ENCODE data around the gene CYB5A. TPM values are rescaled to one million over a fixed set of nuclear protein-coding genes. Genes with fewer than 3 reads are reported as not detected.
A peak's percentile ranks its signal among the peaks of the same experiment; 100 is the strongest.

Gene CYB5A
- polyA plus RNA-seq, 1 of the 3 experiments (the other 2 are of a cell fraction): 42.1 TPM

- no peak overlapping the region for H3K4me3 ChIP-seq (ENCODE audit: low read depth in 2 of 2, low read length in 1 of 2)
- WGBS (ENCODE audit: low lambda C conversion rate): 42% methylated on average over 2 of the region's 2 CpGs
- H3K9ac ChIP-seq: no peak overlapping the region
- H3K4me1 ChIP-seq (ENCODE audit: control insufficient read depth in 1 of 2, insufficient read depth in 2 of 2, low read depth in 1 of 2, low read length in 1 of 2): no peaks in the 10 kb centered on the region
- no peak for TF ChIP-seq RAD21 (IDR thresholded peaks at IDR 0.05; ENCODE audit: low read length)
- no peak for TF ChIP-seq NFIC (IDR thresholded peaks at IDR 0.05; ENCODE audit: borderline replicate concordance)
- no peak for TF ChIP-seq TEAD4 (IDR thresholded peaks at IDR 0.05; ENCODE audit: borderline replicate concordance, insufficient read depth)
- TF ChIP-seq, protein P1, sequence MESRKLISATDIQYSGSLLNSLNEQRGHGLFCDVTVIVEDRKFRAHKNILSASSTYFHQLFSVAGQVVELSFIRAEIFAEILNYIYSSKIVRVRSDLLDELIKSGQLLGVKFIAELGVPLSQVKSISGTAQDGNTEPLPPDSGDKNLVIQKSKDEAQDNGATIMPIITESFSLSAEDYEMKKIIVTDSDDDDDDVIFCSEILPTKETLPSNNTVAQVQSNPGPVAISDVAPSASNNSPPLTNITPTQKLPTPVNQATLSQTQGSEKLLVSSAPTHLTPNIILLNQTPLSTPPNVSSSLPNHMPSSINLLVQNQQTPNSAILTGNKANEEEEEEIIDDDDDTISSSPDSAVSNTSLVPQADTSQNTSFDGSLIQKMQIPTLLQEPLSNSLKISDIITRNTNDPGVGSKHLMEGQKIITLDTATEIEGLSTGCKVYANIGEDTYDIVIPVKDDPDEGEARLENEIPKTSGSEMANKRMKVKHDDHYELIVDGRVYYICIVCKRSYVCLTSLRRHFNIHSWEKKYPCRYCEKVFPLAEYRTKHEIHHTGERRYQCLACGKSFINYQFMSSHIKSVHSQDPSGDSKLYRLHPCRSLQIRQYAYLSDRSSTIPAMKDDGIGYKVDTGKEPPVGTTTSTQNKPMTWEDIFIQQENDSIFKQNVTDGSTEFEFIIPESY (IDR thresholded peaks at IDR 0.05; ENCODE audit: borderline replicate concordance, low read depth): no peak
- H3K9me2 ChIP-seq: no peaks in the 10 kb centered on the region
- no peaks in the 10 kb centered on the region for H3K27me3 ChIP-seq (ENCODE audit: insufficient read depth)
- H3F3A ChIP-seq (replicated peaks; ENCODE audit: insufficient read depth): no peaks in the 10 kb centered on the region
- no peaks in the 10 kb centered on the region for H3K9me3 ChIP-seq
- no peaks in the 10 kb centered on the region for H3K79me2 ChIP-seq (ENCODE audit: insufficient read depth)
- H3K36me3 ChIP-seq (replicated peaks in 1 of 2; ENCODE audit: control insufficient read depth in 1 of 2, insufficient read depth in 2 of 2, low read length in 1 of 2): no peaks in the 10 kb centered on the region
- no peak for DNase-seq
- ChIA-PET CTCF (interaction anchor here (1.0 kb wide), 1 partner anchor 16 kb away, joined by 3 read pairs; no protein-coding TSS in a partner anchor), POLR2A (no interaction called here)
- H2AFZ ChIP-seq (ENCODE audit: low read depth): no peak overlapping the region
- H4K20me1 ChIP-seq (ENCODE audit: insufficient read depth): no peaks in the 10 kb centered on the region
- no peak overlapping the region for H3K27ac ChIP-seq (ENCODE audit: low read depth in 2 of 2, low read length in 1 of 2)
- no peak overlapping the region for H3K4me2 ChIP-seq
These were observed 34.5 kb upstream of the CYB5A start for GRCh38 chr18:74326231-74326630.

DNA sequence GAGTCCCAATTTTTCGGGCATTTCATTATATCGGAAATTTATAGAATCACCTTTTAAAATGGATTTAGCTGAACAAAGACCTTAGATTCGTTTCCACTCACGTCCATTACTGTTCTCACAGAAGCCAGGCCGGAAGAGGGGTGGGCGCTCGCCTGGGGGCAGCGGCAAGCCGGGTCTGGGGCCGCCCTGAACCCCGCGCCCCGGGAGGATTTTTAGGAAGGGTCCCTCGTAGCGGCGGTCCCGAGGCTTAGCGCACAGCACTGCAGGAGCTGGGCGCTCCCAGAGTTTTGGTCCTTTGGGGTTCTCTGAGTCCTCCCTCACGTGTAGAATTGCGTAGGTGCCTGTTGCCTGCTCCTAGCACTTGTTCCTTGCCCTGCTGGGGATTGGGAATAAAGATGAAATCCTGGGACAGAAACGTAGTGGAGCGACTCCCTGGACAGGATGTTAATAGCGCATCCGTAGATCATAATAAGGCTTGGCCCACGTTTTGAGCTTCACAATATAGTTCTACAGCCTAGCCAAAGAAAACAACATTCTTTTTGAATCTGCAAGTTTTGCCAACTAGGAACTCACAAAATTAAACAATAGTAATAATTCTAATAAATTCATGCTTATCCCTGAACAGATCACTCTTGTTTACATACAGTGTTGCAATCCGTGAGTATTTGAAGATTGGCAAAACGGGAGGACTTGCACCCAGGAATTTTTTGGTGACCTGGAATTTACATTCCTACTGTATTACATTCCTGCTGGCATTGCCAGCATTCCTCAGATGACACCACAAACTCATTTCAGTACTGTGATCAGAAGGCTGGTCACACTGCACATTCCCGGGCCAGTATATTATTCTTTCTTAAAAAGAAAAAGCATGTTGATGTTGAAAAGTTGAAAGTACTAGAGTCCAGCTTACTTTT is 24.8 kb upstream of the CYB5A start:
- H3K9me2 ChIP-seq: no peaks in the 10 kb centered on the region
- no peaks in the 10 kb centered on the region for H3K4me1 ChIP-seq (ENCODE audit: control insufficient read depth in 1 of 2, insufficient read depth in 2 of 2, low read depth in 1 of 2, low read length in 1 of 2)
- no peaks in the 10 kb centered on the region for H4K20me1 ChIP-seq (ENCODE audit: insufficient read depth)
- H3K9ac ChIP-seq: no peak overlapping the region
- ChIA-PET POLR2A (no interaction called here), CTCF (interaction anchor here (0.7 to 2.5 kb wide), 2 partner anchors 26 to 159 kb away, joined by 3 to 7 read pairs; no protein-coding TSS in a partner anchor)
- WGBS (ENCODE audit: low lambda C conversion rate): 31% methylated on average over 19 of the region's 29 CpGs
- H3K9me3 ChIP-seq: no peaks in the 10 kb centered on the region
- TF ChIP-seq MEF2A (IDR thresholded peaks at IDR 0.05; ENCODE audit: borderline replicate concordance, low read depth) (no peak), JUND (IDR thresholded peaks at IDR 0.05) (no peak), TEAD4 (IDR thresholded peaks at IDR 0.05; ENCODE audit: borderline replicate concordance, insufficient read depth) (peak; percentile 18; the same call in 1 of the 2 replicates), SMC3 (IDR thresholded peaks at IDR 0.05; ENCODE audit: low read depth, low read length) (no peak)
- H3K27ac ChIP-seq (ENCODE audit: low read depth in 2 of 2, low read length in 1 of 2): no peak overlapping the region
- peaks cover 23% of the 10 kb centered on the region; the same call in 1 of the 2 replicates for H3K27me3 ChIP-seq (ENCODE audit: insufficient read depth)
- no peak overlapping the region for H2AFZ ChIP-seq (ENCODE audit: low read depth)
- no peak overlapping the region for H3K4me3 ChIP-seq (ENCODE audit: low read depth in 2 of 2, low read length in 1 of 2)
- no peak for DNase-seq
- H3F3A ChIP-seq (replicated peaks; ENCODE audit: insufficient read depth): no peaks in the 10 kb centered on the region
- no peak overlapping the region for H3K4me2 ChIP-seq
- no peaks in the 10 kb centered on the region for H3K79me2 ChIP-seq (ENCODE audit: insufficient read depth)
- H3K36me3 ChIP-seq (replicated peaks in 1 of 2; ENCODE audit: control insufficient read depth in 1 of 2, insufficient read depth in 2 of 2, low read length in 1 of 2): no peaks in the 10 kb centered on the region
